Measurements from ENCODE around the gene RFTN2. TPM values are rescaled to one million over a fixed set of nuclear protein-coding genes. Genes with fewer than 3 reads are reported as not detected.

The RFTN2 gene
- total and polyA plus RNA-seq, 2 of the 13 experiments (the other 11 are each of a cell fraction or from before 2014, with no cell fraction given) = not detected

GRCh38 chr2:197707316-197708213 lies 32.2 kb upstream of the RFTN2 start:
- intact Hi-C loops (cut with micrococcal nuclease; ENCODE audit: unreplicated experiment) = loop anchor here (1.0 to 10.0 kb wide), 5 partner anchors 71 to 313 kb away; partner anchors contain the start of genes COQ10B and SF3B1
- peak overlapping the region; percentile 69 for H3K9ac ChIP-seq (ENCODE audit: insufficient read depth, low read depth, low read length)
- DNase-seq (ENCODE audit: low spot score) (peak; percentile 61), ATAC-seq (no peak), FAIRE-seq (peak; percentile 59)
- peaks cover 41% of the 10 kb centered on the region for H3K79me2 ChIP-seq (ENCODE audit: insufficient read depth, low read length)
- in situ Hi-C loops (cut with HindIII; ENCODE audit: extremely low pct_ligation_motif_present, low pct_unique_long_range_greater_than_20kb) = loop anchor here (5.0 to 10.0 kb wide), 2 partner anchors 70 to 193 kb away; partner anchors contain the start of gene MOB4
- H3K27ac ChIP-seq (ENCODE audit: extremely low read length, insufficient read depth, low read length) = no peak overlapping the region
- CTCF ChIA-PET (ENCODE audit: low intra/inter-chr PET ratio, low total read pairs) = interaction anchor here (0.7 to 1.6 kb wide), 2 partner anchors 70 to 95 kb away, joined by 3 to 20 read pairs; no protein-coding TSS in a partner anchor
- H3K9me3 ChIP-seq (ENCODE audit: low read length) = no peaks in the 10 kb centered on the region
- BruUV-seq (replicated peaks) = no TSS peak
- peaks cover 22% of the 10 kb centered on the region for H4K20me1 ChIP-seq (ENCODE audit: insufficient read depth, low read length)
- WGBS (ENCODE audit: low lambda C conversion rate) = 21% methylated on average over 4 of the region's 4 CpGs
- H3K4me3 ChIP-seq (replicated peaks in 1 of 3; ENCODE audit: insufficient read depth in 1 of 3, low read depth in 2 of 3, low read length in 3 of 3) = peak overlapping the region; percentile 60 to 86 (median 85)
- H3K27me3 ChIP-seq (ENCODE audit: control insufficient read depth in 1 of 2, insufficient read depth in 2 of 2, low read length in 2 of 2) = no peaks in the 10 kb centered on the region; a peak in 1 of 5 replicates
- POLR2A ChIA-PET = interaction anchor here (1.0 to 2.9 kb wide), 3 partner anchors 208 to 254 kb away, joined by 3 to 40 read pairs (median 11); partner anchors contain the start of genes COQ10B, HSPD1 and HSPE1
- H3K4me2 ChIP-seq (ENCODE audit: low read depth, low read length) = peak overlapping the region; percentile 84
- peaks cover 0 to 7% of the 10 kb centered on the region in 2 experiments; a peak in 2 of 5 replicates for H3K36me3 ChIP-seq (replicated peaks in 1 of 2; ENCODE audit: control insufficient read depth in 1 of 2, insufficient read depth in 2 of 2, low read length in 2 of 2)
- H3K4me1 ChIP-seq (ENCODE audit: insufficient read depth, low read length) = peaks cover 31% of the 10 kb centered on the region
- H2AFZ ChIP-seq (ENCODE audit: low read length) = no peak overlapping the region
- no peak for TF ChIP-seq ZNF746 (CRISPR knock-in tag; IDR thresholded peaks at IDR 0.05)
- TF ChIP-seq ZNF605 (CRISPR knock-in tag; IDR thresholded peaks at IDR 0.05) = peak; percentile 37; the same call in 1 of the 2 replicates
- no peak for TF ChIP-seq GMEB1 (CRISPR knock-in tag; IDR thresholded peaks at IDR 0.05; ENCODE audit: borderline replicate concordance)
- TF ChIP-seq RFX1 (IDR thresholded peaks at IDR 0.05) = no peak
- TF ChIP-seq KAT8 (CRISPR knock-in tag; IDR thresholded peaks at IDR 0.05) = no peak
- TF ChIP-seq NFAT5 (CRISPR knock-in tag; IDR thresholded peaks at IDR 0.05) = no peak
- no peak for TF ChIP-seq ZNF17 (CRISPR knock-in tag; IDR thresholded peaks at IDR 0.05)
- no peak for TF ChIP-seq ZNF30 (CRISPR knock-in tag; IDR thresholded peaks at IDR 0.05)
- TF ChIP-seq CEBPB (IDR thresholded peaks at IDR 0.05; ENCODE audit: borderline replicate concordance, low read depth, low read length) = peak; percentile 75
- no peak for TF ChIP-seq LCORL (IDR thresholded peaks at IDR 0.05)
- no peak for TF ChIP-seq LCORL (CRISPR knock-in tag; IDR thresholded peaks at IDR 0.05)
- TF ChIP-seq ZNF83 (CRISPR knock-in tag; IDR thresholded peaks at IDR 0.05; ENCODE audit: borderline replicate concordance) = no peak
- TF ChIP-seq NR1H2 (CRISPR knock-in tag; IDR thresholded peaks at IDR 0.05; ENCODE audit: borderline replicate concordance, low read depth) = no peak
- TF ChIP-seq SAP130 (CRISPR knock-in tag; IDR thresholded peaks at IDR 0.05; ENCODE audit: low read depth) = peak; percentile 43; the same call in 1 of the 2 replicates
- TF ChIP-seq ZKSCAN1 (IDR thresholded peaks at IDR 0.05; ENCODE audit: low read length) = no peak
- TF ChIP-seq ZSCAN12 (CRISPR knock-in tag; IDR thresholded peaks at IDR 0.05) = no peak
- peak; percentile 88 for TF ChIP-seq CEBPG (CRISPR knock-in tag; IDR thresholded peaks at IDR 0.05)
- no peak for TF ChIP-seq BCL6 (CRISPR knock-in tag; IDR thresholded peaks at IDR 0.05)
- no peak for TF ChIP-seq ARHGAP35 (CRISPR knock-in tag; IDR thresholded peaks at IDR 0.05; ENCODE audit: borderline replicate concordance)

All from HepG2 (cell line).